Spleen (tissue), 11 donors: ENCODE results near the gene DBNDD1. TPM values are rescaled to one million over a fixed set of nuclear protein-coding genes. Genes with fewer than 3 reads are reported as not detected.
A peak's percentile ranks its signal among the peaks of the same experiment; 100 is the strongest.
"Not testable (repeated sequence)": the region's sequence is repeated elsewhere in the genome, so short reads cannot be mapped to it uniquely, and the experiment has no call there.

Experiments used
- DNase-seq: peaks from one replicate; pipeline ENCODE4 v3.0.0-alpha.2; 2020
- H3K27ac ChIP-seq, 8 donors: fragments of 200-600 bp; sonication (generic) in 7 of 8; 1 replicate in 4 of 8; 2 replicates in 4 of 8; pipeline versions ENCODE4 v1.5.0 to v1.8.0; 2016 to 2021; ENCODE audit warnings: inconsistent platforms in 4 of 8, mild to moderate bottlenecking in 4 of 8, moderate library complexity in 1 of 8
- H3K27me3 ChIP-seq, 7 donors: fragments of 200-600 bp; sonication (generic) in 6 of 7; replicated peaks in 1 of 7; 1 replicate in 4 of 7; 2 replicates in 3 of 7; pipeline versions ENCODE4 v1.5.0 to v1.8.0; 2016 to 2021; ENCODE audit warnings: inconsistent platforms in 3 of 7, mild to moderate bottlenecking in 1 of 7
- H3K36me3 ChIP-seq, 6 donors: fragments of 200-600 bp; sonication (generic) in 5 of 6; 1 replicate in 4 of 6; 2 replicates in 2 of 6; pipeline versions ENCODE4 v1.5.0 to v1.8.0; 2016 to 2021; ENCODE audit warnings: inconsistent platforms in 2 of 6
- H3K4me1 ChIP-seq, 6 donors: fragments of 200-600 bp; sonication (generic) in 5 of 6; 1 replicate in 3 of 6; 2 replicates in 3 of 6; pipeline versions ENCODE4 v1.5.0 to v1.8.0; 2016 to 2021; ENCODE audit warnings: inconsistent platforms in 3 of 6
- H3K4me3 ChIP-seq, 8 donors: fragments of 200-600 bp; sonication (generic) in 7 of 8; 1 replicate in 4 of 8; 2 replicates in 4 of 8; pipeline versions ENCODE4 v1.5.0 to v1.8.0; 2016 to 2021; ENCODE audit warnings: inconsistent platforms in 4 of 8, mild to moderate bottlenecking in 4 of 8, moderate library complexity in 2 of 8
- H3K9me3 ChIP-seq, 8 donors: fragments of 200-600 bp; sonication (generic) in 7 of 8; 1 replicate in 4 of 8; 2 replicates in 4 of 8; pipeline versions ENCODE4 v1.5.0 to v1.8.0; 2016 to 2021; ENCODE audit warnings: inconsistent platforms in 4 of 8
- CTCF ChIP-seq, 11 experiments: fragments of 200-600 bp in 7 of 11; fragments of 450-650 bp in 4 of 11; sonication (generic) in 4 of 11; IDR thresholded peaks in 8 of 11; conservative IDR thresholded peaks in 3 of 11; 1 replicate in 7 of 11; 2 replicates in 4 of 11; pipeline versions ENCODE4 v1.4.0 to v1.8.0; 2016 to 2021; ENCODE audit warnings: antibody characterized with exemption in 11 of 11, inconsistent platforms in 4 of 11, mild to moderate bottlenecking in 1 of 11
- POLR2A ChIP-seq, 3 donors: fragments of 450-650 bp; IDR thresholded peaks; one replicate each; pipeline ENCODE4 v1.5.1; 2017; ENCODE audit warnings: antibody characterized with exemption in 3 of 3, mild to moderate bottlenecking in 1 of 3
- POLR2AphosphoS5 ChIP-seq, 3 donors: sonication (generic); formaldehyde crosslinking; IDR thresholded peaks; one replicate each; pipeline ENCODE4 v1.5.1; 2017; ENCODE audit warnings: antibody characterized with exemption in 3 of 3
- WGBS, 5 donors: extraction: QIAGEN DNeasy Blood & Tissue Kit in 3 of 5; methylation state at CpG; one replicate each; pipeline versions ENCODE4 v1.1.5 to v1.1.7; 2013 to 2018; 5-methylcytosine and 5-hydroxymethylcytosine counted together
- intact Hi-C: fragments of 100-400 bp; cut with DNase I; formaldehyde crosslinking; loops from one replicate; pipeline ENCODE4 v1.15.0; 2023; ENCODE audit warnings: low total_unique reads
- polyA plus RNA-seq, 3 donors: library from polyadenylated mRNA; stranded (reverse); fragments of 200-250 nt; gene quantifications; one replicate each; pipeline ENCODE4 v1.2.1, GENCODE V29; 2013
- total RNA-seq, 7 donors: library from RNA; depleted of rRNA in 3 of 7; stranded (reverse); fragments of >200 nt in 3 of 7; fragmentation: NEBNext Ultra II Directional in 4 of 7; extraction: Animal tissue kit (Norgen Biotek cat#: 25700) in 4 of 7; gene quantifications; one replicate each; pipeline versions ENCODE4 v1.1.0 to v1.2.1, GENCODE V29; 2016 to 2021
- donor health status: healthy with polysubstance abuse.
- donor health status: DM: no; HTN: no; CAD: no; lungs with moderate emphysema.
- donor health status: DM: no; HTN: no; CAD: no.
- donor health status: Bipolar disorder and iron deficiency.
- donor health status: healthy.
- donor health status: DM: no; HTN: no; CAD: no.
- donor health status: DM: yes; HTN: yes; CAD: no.

Gene DBNDD1
- total and polyA plus RNA-seq, 10 donors: 0.66 to 3.7 (median 1.7) TPM

- TF ChIP-seq POLR2A (IDR thresholded peaks at IDR 0.05) (no peak), CTCF (IDR thresholded peaks at IDR 0.05 in 8 of 11, conservative IDR thresholded peaks at IDR 0.05 in 3 of 11) (no peak), POLR2AphosphoS5 (IDR thresholded peaks at IDR 0.05) (no peak)
- DNase-seq: no peak
- 65 to 75% (median 68%) methylated on average over 12 to 22 of the region's 22 CpGs for WGBS, 5 donors
- no peak overlapping the region for H3K4me3 ChIP-seq
- H3K9me3 ChIP-seq: no peaks in the 10 kb centered on the region
- intact Hi-C loops: no loop called here
- no peaks in the 10 kb centered on the region for H3K36me3 ChIP-seq
- H3K4me1 ChIP-seq: peaks cover 8 to 47% (median 23%) of the 10 kb centered on the region in 6 donors
- H3K27ac ChIP-seq: no peak overlapping the region
- peaks cover 0 to 30% (median 0%) of the 10 kb centered on the region in 7 donors for H3K27me3 ChIP-seq
Measured at GRCh38 chr16:90010676-90011507, 8.4 kb downstream of the DBNDD1 start.

GRCh38 chr16:90009172-90009899 lies 9.9 kb downstream of the DBNDD1 start:
- Histone ChIP-seq H3K9me3 (no peaks in the 10 kb centered on the region), H3K36me3 (no peaks in the 10 kb centered on the region), H3K27ac (peak overlapping the region in 4 of 8 donors; percentile 34 to 81 (median 56)), H3K4me3 (peak overlapping the region in 4 of 8 donors; percentile 5 to 57 (median 12)), H3K27me3 (peaks cover 0 to 30% (median 0%) of the 10 kb centered on the region in 7 donors), H3K4me1 (peaks cover 8 to 47% (median 23%) of the 10 kb centered on the region in 6 donors)
- 71 to 80% (median 73%) methylated on average over 21 to 22 of the region's 22 CpGs for WGBS, 5 donors
- TF ChIP-seq CTCF (IDR thresholded peaks at IDR 0.05 in 8 of 11, conservative IDR thresholded peaks at IDR 0.05 in 3 of 11): no peak
- no peak for TF ChIP-seq POLR2AphosphoS5 (IDR thresholded peaks at IDR 0.05)
- TF ChIP-seq POLR2A (IDR thresholded peaks at IDR 0.05): no peak
- intact Hi-C loops: no loop called here
- DNase-seq: no peak

GRCh38 chr16:90008708-90009145 lies 10.5 kb downstream of the DBNDD1 start:
- H3K27ac ChIP-seq: peak overlapping the region in 5 of 8 donors; percentile 34 to 81 (median 55)
- no peaks in the 10 kb centered on the region for H3K9me3 ChIP-seq
- H3K4me3 ChIP-seq: peak overlapping the region in 4 of 8 donors; percentile 5 to 57 (median 12)
- intact Hi-C loops: no loop called here
- TF ChIP-seq CTCF (IDR thresholded peaks at IDR 0.05 in 8 of 11, conservative IDR thresholded peaks at IDR 0.05 in 3 of 11) (no peak), POLR2AphosphoS5 (IDR thresholded peaks at IDR 0.05) (peak; percentile 59 to 79 (median 59)), POLR2A (IDR thresholded peaks at IDR 0.05) (no peak)
- H3K36me3 ChIP-seq: no peaks in the 10 kb centered on the region
- peak; percentile 92 for DNase-seq
- WGBS, 5 donors: 19 to 42% (median 21%) methylated on average over 10 to 13 of the region's 13 CpGs
- peaks cover 8 to 47% (median 23%) of the 10 kb centered on the region in 6 donors for H3K4me1 ChIP-seq
- peaks cover 0 to 30% (median 0%) of the 10 kb centered on the region in 7 donors for H3K27me3 ChIP-seq

- intact Hi-C loops, H3K4me3 ChIP-seq, H3K36me3 ChIP-seq, H3K9me3 ChIP-seq: not testable (repeated sequence)
- DNase-seq: peak; percentile 82
- Histone ChIP-seq H3K27me3 (peaks cover 0 to 22% (median 0%) of the 10 kb centered on the region in 7 donors), H3K27ac (peak overlapping the region in 3 of 8 donors; percentile 21 to 57 (median 28)), H3K4me1 (peaks cover 8 to 38% (median 19%) of the 10 kb centered on the region in 6 donors)
- 49 to 59% (median 56%) methylated on average over 12 to 13 of the region's 13 CpGs for WGBS, 5 donors
Measured at GRCh38 chr16:90007635-90008234, 11.5 kb downstream of the DBNDD1 start.
